ENCODE data around the gene SNCB.

SNCB gene

DNA sequence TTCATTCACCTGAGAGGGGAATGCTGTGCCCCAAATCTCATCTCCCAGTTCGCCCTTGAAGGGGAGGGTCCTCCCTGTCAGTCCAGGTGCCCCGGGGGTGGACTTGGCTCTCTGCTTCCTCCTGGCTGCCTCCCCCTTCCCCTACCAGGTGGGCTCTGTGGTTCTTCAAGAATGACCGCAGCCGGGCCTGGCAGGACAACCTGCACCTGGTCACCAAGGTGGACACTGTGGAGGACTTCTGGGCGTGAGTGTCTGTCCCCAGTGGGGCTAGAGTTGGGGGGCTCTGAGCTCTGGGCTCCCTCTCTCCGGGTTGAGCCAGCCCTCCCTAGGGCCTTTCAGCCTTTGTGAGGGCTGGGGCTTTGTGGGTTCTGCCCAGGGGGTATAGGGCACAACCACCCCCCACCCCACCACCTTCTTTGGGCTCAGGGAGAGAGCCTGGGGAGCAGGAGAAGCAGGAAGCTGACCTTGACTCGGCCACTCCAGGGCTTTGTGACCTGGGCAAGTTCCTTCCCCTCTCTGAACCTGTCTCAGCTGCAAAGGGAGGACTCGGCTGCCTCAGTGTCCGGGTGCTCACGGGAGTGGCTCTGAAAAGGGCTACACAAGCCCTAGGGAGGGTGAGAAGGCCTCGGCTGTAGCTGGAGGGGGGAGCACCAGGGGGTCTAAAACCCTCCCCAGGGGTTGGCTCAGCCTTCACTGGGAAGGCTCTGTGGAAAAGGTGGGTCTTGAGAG is 13.3 kb upstream of the SNCB start:
- DNase-seq (ENCODE audit: low spot score) = no peak
- TF ChIP-seq, protein P1, sequence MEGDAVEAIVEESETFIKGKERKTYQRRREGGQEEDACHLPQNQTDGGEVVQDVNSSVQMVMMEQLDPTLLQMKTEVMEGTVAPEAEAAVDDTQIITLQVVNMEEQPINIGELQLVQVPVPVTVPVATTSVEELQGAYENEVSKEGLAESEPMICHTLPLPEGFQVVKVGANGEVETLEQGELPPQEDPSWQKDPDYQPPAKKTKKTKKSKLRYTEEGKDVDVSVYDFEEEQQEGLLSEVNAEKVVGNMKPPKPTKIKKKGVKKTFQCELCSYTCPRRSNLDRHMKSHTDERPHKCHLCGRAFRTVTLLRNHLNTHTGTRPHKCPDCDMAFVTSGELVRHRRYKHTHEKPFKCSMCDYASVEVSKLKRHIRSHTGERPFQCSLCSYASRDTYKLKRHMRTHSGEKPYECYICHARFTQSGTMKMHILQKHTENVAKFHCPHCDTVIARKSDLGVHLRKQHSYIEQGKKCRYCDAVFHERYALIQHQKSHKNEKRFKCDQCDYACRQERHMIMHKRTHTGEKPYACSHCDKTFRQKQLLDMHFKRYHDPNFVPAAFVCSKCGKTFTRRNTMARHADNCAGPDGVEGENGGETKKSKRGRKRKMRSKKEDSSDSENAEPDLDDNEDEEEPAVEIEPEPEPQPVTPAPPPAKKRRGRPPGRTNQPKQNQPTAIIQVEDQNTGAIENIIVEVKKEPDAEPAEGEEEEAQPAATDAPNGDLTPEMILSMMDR (IDR thresholded peaks at IDR 0.05; ENCODE audit: extremely low read depth, missing control alignments) = no peak

DNA sequence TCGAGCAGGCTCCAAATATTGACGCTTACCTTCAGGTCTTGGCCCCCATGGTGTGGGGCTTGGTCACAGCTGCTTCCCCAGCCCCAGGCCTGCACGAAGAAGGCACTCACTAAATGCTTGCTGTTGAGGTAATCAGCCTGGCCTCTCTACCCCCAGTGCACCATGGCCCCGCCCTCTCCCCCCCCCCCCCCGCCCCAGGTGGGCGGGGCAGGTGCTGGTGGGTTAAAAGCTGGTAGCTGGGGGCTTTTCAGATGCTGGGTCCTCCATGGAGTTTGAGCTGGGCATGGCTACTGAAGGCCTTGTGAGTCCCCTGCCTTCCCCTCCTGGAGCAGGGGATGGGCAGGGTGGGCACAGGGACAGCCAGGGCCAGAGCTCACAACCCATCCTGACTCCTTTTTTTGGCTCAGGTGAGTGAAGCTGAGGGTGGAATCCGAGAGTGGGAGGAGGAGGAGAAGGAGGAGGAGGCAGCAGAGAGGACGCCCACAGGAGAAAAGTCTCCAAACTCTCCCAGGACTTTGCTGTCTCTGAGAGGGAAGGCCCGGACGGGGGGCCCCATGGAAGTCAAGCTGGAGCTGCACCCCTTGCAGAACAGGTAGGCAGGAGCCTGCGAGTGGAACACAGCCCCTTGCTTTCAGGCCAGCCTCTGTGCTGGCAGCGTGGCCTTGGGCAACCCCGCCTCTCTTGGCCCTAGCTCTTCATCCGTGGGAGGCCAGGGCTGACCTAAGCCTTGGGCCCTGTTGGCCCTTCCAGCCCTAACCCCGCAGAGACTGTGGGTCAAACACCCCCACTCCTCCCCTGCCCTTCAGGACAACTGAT is 12.5 kb upstream of the SNCB start:
- TF ChIP-seq, protein P1 (IDR thresholded peaks at IDR 0.05; ENCODE audit: extremely low read depth, missing control alignments) = no peak
- DNase-seq (ENCODE audit: low spot score) = no peak

DNA sequence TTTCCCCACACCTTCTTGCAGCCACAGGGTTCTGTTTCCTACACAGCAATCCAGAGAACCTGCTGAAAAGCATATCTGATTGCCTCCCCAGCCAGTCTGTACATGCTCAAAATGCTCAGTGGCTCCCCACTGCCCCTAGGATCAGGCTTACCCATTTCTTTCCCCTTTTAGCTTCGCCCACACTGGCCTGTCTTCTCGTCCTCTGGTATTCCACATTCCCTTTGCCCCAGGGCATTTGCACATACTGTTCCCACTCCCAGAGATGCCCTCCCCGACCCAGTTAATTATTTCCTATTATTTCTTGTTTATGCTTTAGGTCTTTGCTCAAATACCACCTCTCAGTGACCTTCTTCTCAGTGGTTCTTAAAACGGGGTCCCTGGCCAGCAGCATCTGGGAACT is 10.3 kb upstream of the SNCB start:
- TF ChIP-seq, protein P1 (IDR thresholded peaks at IDR 0.05; ENCODE audit: extremely low read depth, missing control alignments) = no peak
- DNase-seq (ENCODE audit: low spot score) = no peak

DNA sequence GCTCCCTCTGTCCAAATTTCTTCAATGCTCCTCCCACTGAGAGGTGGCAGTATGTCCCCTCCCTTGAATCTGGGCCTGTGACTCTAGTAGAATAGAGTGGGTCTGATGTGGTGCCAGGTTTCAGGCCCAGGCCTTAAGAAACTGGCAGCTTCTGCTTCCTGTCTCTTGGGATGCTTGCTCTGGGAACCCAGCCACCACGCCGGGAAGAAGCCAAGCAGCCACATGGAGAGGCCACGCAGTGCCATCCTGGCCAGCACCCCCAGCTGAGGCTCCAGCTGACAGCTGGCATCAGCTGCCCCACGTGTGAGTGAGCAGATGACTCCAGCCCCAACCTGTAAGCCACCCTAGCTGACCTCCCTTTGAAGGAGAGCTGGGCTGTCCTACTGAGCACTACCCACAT is 9.6 kb upstream of the SNCB start:
- DNase-seq (ENCODE audit: low spot score) = no peak
- TF ChIP-seq, protein P1 (IDR thresholded peaks at IDR 0.05; ENCODE audit: extremely low read depth, missing control alignments) = no peak

DNA sequence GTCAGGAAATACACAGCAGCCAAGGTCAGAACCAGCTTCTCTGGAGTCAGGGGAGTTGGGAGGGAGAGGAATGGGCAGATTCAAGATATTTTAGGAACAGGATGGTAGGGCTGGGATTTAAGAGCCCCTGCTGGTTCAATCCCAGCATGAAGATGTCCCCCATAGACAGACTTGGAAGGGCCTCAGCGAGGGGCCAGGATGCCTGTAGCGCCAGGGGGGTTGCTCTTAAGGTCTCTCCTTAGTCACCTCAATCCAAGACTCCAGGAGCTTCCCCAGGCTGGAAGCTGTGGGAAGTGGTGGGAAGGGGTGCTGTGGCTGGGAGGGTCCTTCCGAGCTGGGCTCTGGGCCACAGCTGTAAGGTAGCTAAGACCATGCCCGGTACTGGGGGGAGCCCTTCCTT is 8.9 kb upstream of the SNCB start:
- TF ChIP-seq, protein P1 (IDR thresholded peaks at IDR 0.05; ENCODE audit: extremely low read depth, missing control alignments) = no peak
- DNase-seq (ENCODE audit: low spot score) = no peak

DNA sequence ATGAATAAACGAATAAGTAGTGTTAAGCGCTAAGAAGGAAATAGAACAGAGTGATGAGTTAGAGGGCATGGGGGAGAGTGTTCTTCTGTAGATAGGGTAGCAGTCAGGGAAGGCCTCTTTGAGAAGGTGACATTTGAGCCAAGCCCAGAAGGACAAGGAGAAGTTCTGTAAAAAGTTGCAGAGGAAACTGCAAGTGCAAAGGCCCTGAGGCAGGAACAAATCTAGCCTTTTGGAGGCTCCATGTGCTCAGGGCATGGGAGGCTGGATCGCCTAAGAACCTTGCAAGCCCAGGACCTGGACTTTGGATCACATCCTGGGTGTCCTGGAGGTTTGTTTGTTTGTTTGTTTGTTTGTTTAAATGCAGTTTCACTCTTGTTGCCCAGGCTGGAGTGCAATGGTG is 8.1 kb upstream of the SNCB start:
- no peak for DNase-seq (ENCODE audit: low spot score)

DNA sequence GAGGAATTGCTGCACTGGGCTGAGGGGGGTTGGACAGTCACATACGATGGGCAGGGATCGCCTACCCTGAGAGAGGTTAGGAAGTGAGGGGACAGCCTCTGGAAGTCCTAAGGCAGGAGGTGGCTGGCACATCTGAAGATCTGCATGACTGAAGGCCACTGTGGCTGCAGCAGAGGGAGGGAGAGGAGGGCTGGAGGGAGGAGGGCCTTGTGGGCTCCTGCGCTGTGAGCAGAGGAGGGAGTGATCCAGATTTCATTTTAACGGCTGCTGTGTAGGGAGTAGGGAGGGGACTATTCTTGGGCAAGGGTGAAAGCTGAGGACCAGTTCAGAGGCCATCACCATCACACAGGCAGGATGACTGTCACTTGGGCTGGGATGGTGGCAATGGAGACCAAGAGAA is 7.2 kb upstream of the SNCB start:
- TF ChIP-seq, protein P1 (IDR thresholded peaks at IDR 0.05; ENCODE audit: extremely low read depth, missing control alignments) = no peak
- no peak for DNase-seq (ENCODE audit: low spot score)

More for the DNA sequence above, 8.1 kb upstream of the SNCB start:
- TF ChIP-seq, protein P1 (IDR thresholded peaks at IDR 0.05; ENCODE audit: extremely low read depth, missing control alignments) = no peak
